ENCODE results near the gene RARRES2. TPM values are rescaled to one million over a fixed set of nuclear protein-coding genes. Genes with fewer than 3 reads are reported as not detected.
A peak's percentile ranks its signal among the peaks of the same experiment; 100 is the strongest.

The RARRES2 gene
- total and polyA plus RNA-seq, 2 of the 13 experiments (the other 11 are each of a cell fraction or from before 2014, with no cell fraction given) = 134 to 172 TPM

DNA sequence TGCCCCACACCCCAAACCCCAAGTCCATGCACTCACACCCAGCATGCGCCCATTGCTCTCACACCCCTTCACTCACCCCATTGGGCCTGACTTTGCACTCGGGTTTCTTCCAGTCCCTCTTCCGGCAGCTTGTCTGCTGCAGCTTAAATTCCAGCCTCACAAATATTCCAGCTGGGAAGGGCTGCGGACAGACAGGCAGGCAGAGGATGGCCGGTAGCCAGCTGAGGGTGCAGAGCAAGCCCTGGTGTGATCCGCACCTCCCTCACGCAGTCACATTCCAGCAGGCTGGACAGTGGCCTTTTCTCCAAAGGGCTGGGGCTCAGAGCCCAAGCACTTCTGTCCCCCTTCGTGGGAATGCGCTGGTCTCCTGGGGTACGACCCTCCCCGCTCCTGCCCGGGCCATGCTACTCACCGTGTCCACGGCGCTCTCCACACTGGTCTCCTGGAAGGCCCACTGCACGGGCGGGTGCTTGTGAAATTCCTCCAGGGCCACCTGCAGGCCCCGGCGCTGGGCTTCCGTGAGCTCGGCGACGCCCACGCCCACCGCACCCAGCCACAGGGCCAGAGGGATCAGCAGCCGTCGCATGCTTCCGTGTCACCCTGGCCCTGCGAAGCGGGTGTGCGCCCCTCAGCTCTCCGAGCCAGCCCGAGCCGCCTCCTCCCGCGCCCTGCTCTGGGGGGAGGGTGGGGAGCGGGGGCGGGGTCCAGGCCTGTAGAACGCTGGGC lies 1.2 kb downstream of the RARRES2 start (continued):
- TF ChIP-seq POGZ (CRISPR knock-in tag; IDR thresholded peaks at IDR 0.05) (0 out of 2 replicates have a peak, but pooled peaks have one; percentile 24), U2AF1 (optimal IDR thresholded peaks at IDR 0.05; ENCODE audit: low read depth, low read length) (no peak), KLF11 (CRISPR knock-in tag; IDR thresholded peaks at IDR 0.05) (no peak), ZNF143 (CRISPR knock-in tag; IDR thresholded peaks at IDR 0.05) (no peak), ZNF788 (CRISPR knock-in tag; IDR thresholded peaks at IDR 0.05; ENCODE audit: borderline replicate concordance) (peak; percentile 33; the same call in 1 of the 2 replicates), KDM2A (CRISPR knock-in tag; IDR thresholded peaks at IDR 0.05; ENCODE audit: borderline replicate concordance, low read depth) (peak; percentile 72; the same call in 1 of the 2 replicates), ZC3H4 (CRISPR knock-in tag; IDR thresholded peaks at IDR 0.05; ENCODE audit: borderline replicate concordance) (no peak), MAFF (IDR thresholded peaks at IDR 0.05; ENCODE audit: low read depth, low read length) (no peak), ZNF33A (CRISPR knock-in tag; IDR thresholded peaks at IDR 0.05; ENCODE audit: borderline replicate concordance) (no peak), FOXP1 (IDR thresholded peaks at IDR 0.05) (no peak), FOXP1 (CRISPR knock-in tag; IDR thresholded peaks at IDR 0.05) (no peak), NCOA2 (CRISPR knock-in tag; IDR thresholded peaks at IDR 0.05) (no peak), REXO4 (CRISPR knock-in tag; IDR thresholded peaks at IDR 0.05; ENCODE audit: borderline replicate concordance) (no peak), SP4 (CRISPR knock-in tag; IDR thresholded peaks at IDR 0.05) (peak; percentile 47; the same call in 1 of the 2 replicates), MED8 (CRISPR knock-in tag; IDR thresholded peaks at IDR 0.05; ENCODE audit: insufficient replicate concordance) (no peak), ZNF232 (CRISPR knock-in tag; IDR thresholded peaks at IDR 0.05; ENCODE audit: borderline replicate concordance) (no peak), ZZZ3 (CRISPR knock-in tag; IDR thresholded peaks at IDR 0.05; ENCODE audit: borderline replicate concordance) (no peak)
- TF ChIP-seq, protein P1, sequence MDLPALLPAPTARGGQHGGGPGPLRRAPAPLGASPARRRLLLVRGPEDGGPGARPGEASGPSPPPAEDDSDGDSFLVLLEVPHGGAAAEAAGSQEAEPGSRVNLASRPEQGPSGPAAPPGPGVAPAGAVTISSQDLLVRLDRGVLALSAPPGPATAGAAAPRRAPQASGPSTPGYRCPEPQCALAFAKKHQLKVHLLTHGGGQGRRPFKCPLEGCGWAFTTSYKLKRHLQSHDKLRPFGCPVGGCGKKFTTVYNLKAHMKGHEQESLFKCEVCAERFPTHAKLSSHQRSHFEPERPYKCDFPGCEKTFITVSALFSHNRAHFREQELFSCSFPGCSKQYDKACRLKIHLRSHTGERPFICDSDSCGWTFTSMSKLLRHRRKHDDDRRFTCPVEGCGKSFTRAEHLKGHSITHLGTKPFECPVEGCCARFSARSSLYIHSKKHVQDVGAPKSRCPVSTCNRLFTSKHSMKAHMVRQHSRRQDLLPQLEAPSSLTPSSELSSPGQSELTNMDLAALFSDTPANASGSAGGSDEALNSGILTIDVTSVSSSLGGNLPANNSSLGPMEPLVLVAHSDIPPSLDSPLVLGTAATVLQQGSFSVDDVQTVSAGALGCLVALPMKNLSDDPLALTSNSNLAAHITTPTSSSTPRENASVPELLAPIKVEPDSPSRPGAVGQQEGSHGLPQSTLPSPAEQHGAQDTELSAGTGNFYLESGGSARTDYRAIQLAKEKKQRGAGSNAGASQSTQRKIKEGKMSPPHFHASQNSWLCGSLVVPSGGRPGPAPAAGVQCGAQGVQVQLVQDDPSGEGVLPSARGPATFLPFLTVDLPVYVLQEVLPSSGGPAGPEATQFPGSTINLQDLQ (CRISPR knock-in tag; IDR thresholded peaks at IDR 0.05) = no peak
- TF ChIP-seq, protein P2, sequence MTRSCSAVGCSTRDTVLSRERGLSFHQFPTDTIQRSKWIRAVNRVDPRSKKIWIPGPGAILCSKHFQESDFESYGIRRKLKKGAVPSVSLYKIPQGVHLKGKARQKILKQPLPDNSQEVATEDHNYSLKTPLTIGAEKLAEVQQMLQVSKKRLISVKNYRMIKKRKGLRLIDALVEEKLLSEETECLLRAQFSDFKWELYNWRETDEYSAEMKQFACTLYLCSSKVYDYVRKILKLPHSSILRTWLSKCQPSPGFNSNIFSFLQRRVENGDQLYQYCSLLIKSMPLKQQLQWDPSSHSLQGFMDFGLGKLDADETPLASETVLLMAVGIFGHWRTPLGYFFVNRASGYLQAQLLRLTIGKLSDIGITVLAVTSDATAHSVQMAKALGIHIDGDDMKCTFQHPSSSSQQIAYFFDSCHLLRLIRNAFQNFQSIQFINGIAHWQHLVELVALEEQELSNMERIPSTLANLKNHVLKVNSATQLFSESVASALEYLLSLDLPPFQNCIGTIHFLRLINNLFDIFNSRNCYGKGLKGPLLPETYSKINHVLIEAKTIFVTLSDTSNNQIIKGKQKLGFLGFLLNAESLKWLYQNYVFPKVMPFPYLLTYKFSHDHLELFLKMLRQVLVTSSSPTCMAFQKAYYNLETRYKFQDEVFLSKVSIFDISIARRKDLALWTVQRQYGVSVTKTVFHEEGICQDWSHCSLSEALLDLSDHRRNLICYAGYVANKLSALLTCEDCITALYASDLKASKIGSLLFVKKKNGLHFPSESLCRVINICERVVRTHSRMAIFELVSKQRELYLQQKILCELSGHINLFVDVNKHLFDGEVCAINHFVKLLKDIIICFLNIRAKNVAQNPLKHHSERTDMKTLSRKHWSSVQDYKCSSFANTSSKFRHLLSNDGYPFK (CRISPR knock-in tag; IDR thresholded peaks at IDR 0.05; ENCODE audit: borderline replicate concordance) = no peak; the same call in 1 of the 2 replicates
- TF ChIP-seq, protein P3, sequence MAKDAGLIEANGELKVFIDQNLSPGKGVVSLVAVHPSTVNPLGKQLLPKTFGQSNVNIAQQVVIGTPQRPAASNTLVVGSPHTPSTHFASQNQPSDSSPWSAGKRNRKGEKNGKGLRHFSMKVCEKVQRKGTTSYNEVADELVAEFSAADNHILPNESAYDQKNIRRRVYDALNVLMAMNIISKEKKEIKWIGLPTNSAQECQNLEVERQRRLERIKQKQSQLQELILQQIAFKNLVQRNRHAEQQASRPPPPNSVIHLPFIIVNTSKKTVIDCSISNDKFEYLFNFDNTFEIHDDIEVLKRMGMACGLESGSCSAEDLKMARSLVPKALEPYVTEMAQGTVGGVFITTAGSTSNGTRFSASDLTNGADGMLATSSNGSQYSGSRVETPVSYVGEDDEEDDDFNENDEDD (CRISPR knock-in tag; IDR thresholded peaks at IDR 0.05; ENCODE audit: borderline replicate concordance) = peak; percentile 31; the same call in 1 of the 2 replicates
- TF ChIP-seq, protein P4, sequence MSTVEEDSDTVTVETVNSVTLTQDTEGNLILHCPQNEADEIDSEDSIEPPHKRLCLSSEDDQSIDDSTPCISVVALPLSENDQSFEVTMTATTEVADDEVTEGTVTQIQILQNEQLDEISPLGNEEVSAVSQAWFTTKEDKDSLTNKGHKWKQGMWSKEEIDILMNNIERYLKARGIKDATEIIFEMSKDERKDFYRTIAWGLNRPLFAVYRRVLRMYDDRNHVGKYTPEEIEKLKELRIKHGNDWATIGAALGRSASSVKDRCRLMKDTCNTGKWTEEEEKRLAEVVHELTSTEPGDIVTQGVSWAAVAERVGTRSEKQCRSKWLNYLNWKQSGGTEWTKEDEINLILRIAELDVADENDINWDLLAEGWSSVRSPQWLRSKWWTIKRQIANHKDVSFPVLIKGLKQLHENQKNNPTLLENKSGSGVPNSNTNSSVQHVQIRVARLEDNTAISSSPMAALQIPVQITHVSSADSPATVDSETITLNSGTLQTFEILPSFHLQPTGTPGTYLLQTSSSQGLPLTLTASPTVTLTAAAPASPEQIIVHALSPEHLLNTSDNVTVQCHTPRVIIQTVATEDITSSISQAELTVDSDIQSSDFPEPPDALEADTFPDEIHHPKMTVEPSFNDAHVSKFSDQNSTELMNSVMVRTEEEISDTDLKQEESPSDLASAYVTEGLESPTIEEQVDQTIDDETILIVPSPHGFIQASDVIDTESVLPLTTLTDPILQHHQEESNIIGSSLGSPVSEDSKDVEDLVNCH (CRISPR knock-in tag; IDR thresholded peaks at IDR 0.05) = no peak

Measured in HepG2 (cell line).